Small intestine (tissue), 7 donors: ENCODE results near the gene RNASE11. TPM values are rescaled to one million over a fixed set of nuclear protein-coding genes. Genes with fewer than 3 reads are reported as not detected.

ENCODE experiments used
- DNase-seq, 2 donors: peaks; one replicate each; pipeline versions ENCODE4 v3.0.0 to v3.0.0-alpha.2; 2013
- FAIRE-seq: peaks from 2 replicates; lab custom pipeline; 2012; peaks lifted over from hg19 to GRCh38; lab: Jason Lieb, UNC
- H3K27ac ChIP-seq, 3 donors: one replicate each; pipeline ENCODE4 v1.5.1; 2013; ENCODE audit warnings: low read length in 2 of 3, mild to moderate bottlenecking in 2 of 3, control low read depth in 1 of 3, inconsistent platforms in 1 of 3, low read depth in 1 of 3, moderate library complexity in 1 of 3
- H3K27me3 ChIP-seq, 3 donors: one replicate each; pipeline ENCODE4 v1.6.1; 2013; ENCODE audit warnings: low read length in 3 of 3, inconsistent platforms in 1 of 3; ENCODE audit not compliant: control insufficient read depth in 3 of 3, insufficient read depth in 3 of 3
- H3K36me3 ChIP-seq, 3 donors: one replicate each; pipeline ENCODE4 v1.6.1; 2013; ENCODE audit warnings: low read length in 3 of 3, inconsistent platforms in 1 of 3, low read depth in 1 of 3, mild to moderate bottlenecking in 1 of 3, moderate library complexity in 1 of 3; ENCODE audit not compliant: control insufficient read depth in 3 of 3, insufficient read depth in 2 of 3
- H3K4me1 ChIP-seq, 3 donors: one replicate each; pipeline ENCODE4 v1.6.1; 2013; ENCODE audit warnings: low read length in 2 of 3, inconsistent platforms in 1 of 3, low read depth in 1 of 3, mild to moderate bottlenecking in 1 of 3, moderate library complexity in 1 of 3; ENCODE audit not compliant: control insufficient read depth in 3 of 3, insufficient read depth in 2 of 3
- H3K4me3 ChIP-seq, 3 donors: one replicate each; pipeline ENCODE4 v1.5.1; 2013; ENCODE audit warnings: low read length in 3 of 3, control low read depth in 1 of 3, inconsistent platforms in 1 of 3, low read depth in 1 of 3, mild to moderate bottlenecking in 1 of 3, moderate library complexity in 1 of 3
- H3K9me3 ChIP-seq, 2 donors: one replicate each; pipeline ENCODE4 v1.6.1; 2013; ENCODE audit warnings: low read depth in 1 of 2, low read length in 1 of 2; ENCODE audit not compliant: control insufficient read depth in 2 of 2, insufficient read depth in 1 of 2
- WGBS, 3 donors: extraction: QIAGEN DNeasy Blood & Tissue Kit; methylation state at CpG; one replicate each; pipeline ENCODE4 v1.1.7; 2013; 5-methylcytosine and 5-hydroxymethylcytosine counted together
- polyA plus RNA-seq, 4 donors: library from polyadenylated mRNA; stranded (reverse) in 3 of 4; unstranded in 1 of 4; fragments of 200-250 nt in 3 of 4; fragments of 120-200 nt in 1 of 4; gene quantifications; one replicate each; pipeline versions ENCODE4 v1.2.1 to v1.2.3, GENCODE V29; 2013
- donor health status: healthy with polysubstance abuse.
- donor health status: control.
- donor health status: control.
- donor health status: Bipolar disorder and iron deficiency.
- donor health status: healthy.

Gene RNASE11
- polyA plus RNA-seq, 4 donors, result not detected

GRCh38 chr14:20550926-20551325 is 36.9 kb downstream of the RNASE11 start:
- H3K36me3 ChIP-seq, result no peaks in the 10 kb centered on the region
- no peak overlapping the region for H3K27ac ChIP-seq
- no peak overlapping the region for H3K4me3 ChIP-seq
- FAIRE-seq, result no peak
- DNase-seq, result no peak
- H3K9me3 ChIP-seq, result no peaks in the 10 kb centered on the region
- 88 to 89% (median 89%) methylated on average over 2 of the region's 2 CpGs for WGBS, 3 donors
- H3K27me3 ChIP-seq, result peaks cover 0 to 2% (median 0%) of the 10 kb centered on the region in 3 donors
- H3K4me1 ChIP-seq, result peaks cover 0 to 10% (median 0%) of the 10 kb centered on the region in 3 donors

GRCh38 chr14:20548414-20549158 is 39.2 kb downstream of the RNASE11 start:
- WGBS, 3 donors, result 87 to 91% (median 88%) methylated on average over 10 of the region's 10 CpGs
- no peak overlapping the region for H3K27ac ChIP-seq
- no peaks in the 10 kb centered on the region for H3K36me3 ChIP-seq
- H3K4me3 ChIP-seq, result no peak overlapping the region
- peak in 1 of 2 donors; percentile 17 for DNase-seq
- H3K27me3 ChIP-seq, result peaks cover 0 to 2% (median 0%) of the 10 kb centered on the region in 3 donors
- H3K4me1 ChIP-seq, result peaks cover 0 to 10% (median 0%) of the 10 kb centered on the region in 3 donors
- no peak for FAIRE-seq
- H3K9me3 ChIP-seq, result no peaks in the 10 kb centered on the region

GRCh38 chr14:20546877-20547276 is 40.9 kb downstream of the RNASE11 start:
- Histone ChIP-seq H3K27ac (peak overlapping the region in 1 of 3 donors; percentile 1), H3K36me3 (no peaks in the 10 kb centered on the region), H3K4me1 (peaks cover 0 to 10% (median 0%) of the 10 kb centered on the region in 3 donors), H3K27me3 (peaks cover 0 to 2% (median 0%) of the 10 kb centered on the region in 3 donors), H3K4me3 (no peak overlapping the region), H3K9me3 (no peaks in the 10 kb centered on the region)
- DNase-seq (peak in 1 of 2 donors; percentile 85), FAIRE-seq (no peak)
- 29 to 46% (median 39%) methylated on average over 3 of the region's 3 CpGs for WGBS, 3 donors

GRCh38 chr14:20539906-20540305 is 47.9 kb downstream of the RNASE11 start:
- H3K27me3 ChIP-seq, result no peaks in the 10 kb centered on the region
- no peaks in the 10 kb centered on the region for H3K36me3 ChIP-seq
- 43 to 49% (median 47%) methylated on average over 4 of the region's 4 CpGs for WGBS, 3 donors
- no peaks in the 10 kb centered on the region for H3K9me3 ChIP-seq
- H3K4me3 ChIP-seq, result no peak overlapping the region
- no peak overlapping the region for H3K27ac ChIP-seq
- no peaks in the 10 kb centered on the region for H3K4me1 ChIP-seq
- FAIRE-seq (no peak), DNase-seq (no peak)

Other genes with a start within 250 kb of the RNASE11 start
- 10 to 100 TPM in 3 of 4 donors, 1 to 10 TPM in 1; 9.5 to 26.8 (median 14.2) TPM for gene PARP2, start 244.4 kb downstream of the RNASE11 start, polyA plus RNA-seq
- gene TEP1, start 174.5 kb downstream of the RNASE11 start, polyA plus RNA-seq, result 10 to 100 TPM; 32.9 to 87.4 (median 66.0) TPM
- under 1 TPM in 3 of 4 donors, not detected in 1; under 0.01 to 0.37 (median 0.07) TPM for gene KLHL33, start 151.8 kb downstream of the RNASE11 start, polyA plus RNA-seq
- gene OSGEP, start 133.2 kb downstream of the RNASE11 start, polyA plus RNA-seq, result 10 to 100 TPM; 38.6 to 59.1 (median 45.8) TPM
- 100 to 1,000 TPM; 122 to 216 (median 191) TPM for gene APEX1, start 132.8 kb downstream of the RNASE11 start, polyA plus RNA-seq
- gene PIP4P1, start 126.6 kb downstream of the RNASE11 start, polyA plus RNA-seq, result 10 to 100 TPM; 37.6 to 55.1 (median 49.2) TPM
- gene PNP, start 118.6 kb downstream of the RNASE11 start, polyA plus RNA-seq, result 100 to 1,000 TPM; 168 to 353 (median 202) TPM
- under 1 TPM in 1 of 4 donors, not detected in 3; 0.78 TPM for gene RNASE10, start 82.5 kb downstream of the RNASE11 start, polyA plus RNA-seq
- gene RNASE9, start 27.0 kb downstream of the RNASE11 start, polyA plus RNA-seq, result not detected
- gene RNASE12, start 3.4 kb upstream of the RNASE11 start, polyA plus RNA-seq, result not detected
- not detected for gene OR6S1, start 53.7 kb upstream of the RNASE11 start, polyA plus RNA-seq
- gene RNASE4, start 96.6 kb upstream of the RNASE11 start, polyA plus RNA-seq, result 10 to 100 TPM in 3 of 4 donors, 1 to 10 TPM in 1; 8.1 to 45.7 (median 31.1) TPM
- gene ANG, start 100.8 kb upstream of the RNASE11 start, polyA plus RNA-seq, result 10 to 100 TPM; 13.4 to 63.1 (median 20.8) TPM
- gene EDDM3A, start 157.9 kb upstream of the RNASE11 start, polyA plus RNA-seq, result not detected
- not detected for gene EDDM3B, start 180.4 kb upstream of the RNASE11 start, polyA plus RNA-seq
- 10 to 100 TPM in 2 of 4 donors, 1 to 10 TPM in 2; 3.1 to 20.0 (median 10.3) TPM for gene RNASE6, start 193.3 kb upstream of the RNASE11 start, polyA plus RNA-seq
- gene RNASE1, start 214.8 kb upstream of the RNASE11 start, polyA plus RNA-seq, result 100 to 1,000 TPM in 1 of 4 donors, 10 to 100 TPM in 3; 51.3 to 229 (median 84.7) TPM